HCT116 (cell line): ENCODE measurements around the gene CRK. TPM values are rescaled to one million over a fixed set of nuclear protein-coding genes. Genes with fewer than 3 reads are reported as not detected.

Experiments used
- ATAC-seq: fragments of 200-7000 bp; cut with Tn5 transposase; 2 replicates; pipeline ENCODE4 v1.9.1; 2020; ENCODE audit warnings: mild to moderate bottlenecking, moderate library complexity
- BruUV-seq: library from RNA; stranded (reverse); fragments of 400-500 nt; replicated peaks from 2 replicates; lab custom pipeline; 2021; lab: Mats Ljungman, UMichigan
- CTCF ChIA-PET: fragments of 300-600 bp; sonication (Branson Sonifier 250); formaldehyde crosslinking; loops from one replicate; lab custom pipeline; 2021; ENCODE audit warnings: antibody characterized with exemption; lab: Charles Lee
- POLR2A ChIA-PET: fragments of 300-600, 350-600 bp; sonication (Branson Sonifier 250); formaldehyde crosslinking; loops from one replicate; lab custom pipeline; 2021; ENCODE audit warnings: antibody characterized with exemption; lab: Charles Lee
- RAD21 ChIA-PET, 2 experiments: fragments of 300-600 bp; sonication (Branson Sonifier 250); formaldehyde crosslinking; loops; one replicate each; lab custom pipeline; 2023; ENCODE audit warnings: low total read pairs in 2 of 2; ENCODE audit not compliant: uncharacterized antibody in 2 of 2, unreplicated experiment in 2 of 2, low non-redundant PET in 1 of 2; lab: Charles Lee
- DNase-seq: peaks from one replicate; pipeline ENCODE4 v3.0.0-alpha.2; 2010; ENCODE audit warnings: low read depth, low spot score
- H2AFZ ChIP-seq: fragments of 200-600 bp; shearing (Covaris generic), sonication (generic); 2 replicates; pipeline ENCODE4 v1.6.1; 2017; ENCODE audit warnings: low read depth, mixed run types, mixed read lengths, antibody characterized with exemption, low read length; ENCODE audit not compliant: poor library complexity, severe bottlenecking
- H3K27ac ChIP-seq: 2 replicates; pipeline ENCODE4 v1.5.1; 2012; ENCODE audit warnings: low read depth, low read length
- H3K27me3 ChIP-seq: fragments of 200-600 bp; sonication (generic); 2 replicates; pipeline ENCODE4 v1.6.1; 2016; ENCODE audit warnings: mixed run types, low read length, mixed read lengths; ENCODE audit not compliant: insufficient read depth
- H3K36me3 ChIP-seq, 2 experiments: fragments of 200-500 bp in 1 of 2; fragments of 200-600 bp in 1 of 2; sonication (Bioruptor generic) in 1 of 2; sonication (generic) in 1 of 2; 2 replicates each; pipeline versions ENCODE4 v1.5.1 to v1.6.1; 2014 to 2016; ENCODE audit warnings: low read length in 2 of 2, inconsistent platforms in 1 of 2, mixed read lengths in 1 of 2, mixed run types in 1 of 2; ENCODE audit not compliant: insufficient read depth in 2 of 2, control insufficient read depth in 1 of 2
- H3K4me1 ChIP-seq, 2 experiments: fragments of 200-600 bp in 1 of 2; sonication (generic) in 1 of 2; 2 replicates each; pipeline versions ENCODE4 v1.5.1 to v1.6.1; 2012 to 2017; ENCODE audit warnings: low read length in 2 of 2, inconsistent platforms in 1 of 2, mild to moderate bottlenecking in 1 of 2, mixed read lengths in 1 of 2, mixed run types in 1 of 2, moderate library complexity in 1 of 2; ENCODE audit not compliant: insufficient read depth in 2 of 2, control insufficient read depth in 1 of 2
- H3K4me2 ChIP-seq: fragments of 200-600 bp; sonication (generic); 2 replicates; pipeline ENCODE4 v1.6.1; 2017; ENCODE audit warnings: mixed run types, low read length, mixed read lengths
- H3K4me3 ChIP-seq, 2 experiments: fragments of 200-600 bp in 1 of 2; sonication (generic) in 1 of 2; replicated peaks in 1 of 2; 2 replicates each; pipeline ENCODE4 v1.5.1; 2011 to 2016; ENCODE audit warnings: low read length in 2 of 2, control low read depth in 1 of 2, low read depth in 1 of 2, mild to moderate bottlenecking in 1 of 2, mixed read lengths in 1 of 2, mixed run types in 1 of 2
- H3K79me2 ChIP-seq: fragments of 200-600 bp; sonication (generic); 2 replicates; pipeline ENCODE4 v1.6.1; 2017; ENCODE audit warnings: mild to moderate bottlenecking, mixed run types, low read length, moderate library complexity, mixed read lengths; ENCODE audit not compliant: insufficient read depth
- H3K9ac ChIP-seq: fragments of 200-600 bp; sonication (generic); 2 replicates; pipeline ENCODE4 v1.6.1; 2016; ENCODE audit warnings: low read length, mixed read lengths
- H3K9me2 ChIP-seq: fragments of 200-600 bp; sonication (generic), shearing (Covaris generic); 2 replicates; pipeline ENCODE4 v1.6.1; 2017; ENCODE audit warnings: mixed run types, mild to moderate bottlenecking, moderate library complexity; ENCODE audit not compliant: insufficient read depth
- H3K9me3 ChIP-seq, 2 experiments: fragments of 200-500 bp in 1 of 2; fragments of 200-600 bp in 1 of 2; sonication (Bioruptor generic) in 1 of 2; sonication (generic) in 1 of 2; 2 replicates each; pipeline ENCODE4 v1.6.1; 2014 to 2017; ENCODE audit warnings: low read length in 2 of 2, mixed read lengths in 2 of 2, inconsistent platforms in 1 of 2, low read depth in 1 of 2, mild to moderate bottlenecking in 1 of 2, mixed run types in 1 of 2, moderate library complexity in 1 of 2; ENCODE audit not compliant: control insufficient read depth in 1 of 2, insufficient read depth in 1 of 2
- H4K20me1 ChIP-seq: fragments of 200-600 bp; sonication (generic), shearing (Covaris generic); 2 replicates; pipeline ENCODE4 v1.6.1; 2017; ENCODE audit warnings: mixed run types, mild to moderate bottlenecking, moderate library complexity; ENCODE audit not compliant: insufficient read depth
- CBX3 ChIP-seq: IDR thresholded peaks from 2 replicates; pipeline ENCODE4 v1.6.1; 2012; ENCODE audit warnings: low read depth
- CEBPB ChIP-seq: IDR thresholded peaks from 2 replicates; pipeline ENCODE4 v1.6.1; 2012; ENCODE audit warnings: low read depth
- FOSL1 ChIP-seq: IDR thresholded peaks from 2 replicates; pipeline ENCODE4 v1.6.1; 2012; ENCODE audit warnings: low read depth
- JUND ChIP-seq: IDR thresholded peaks from 2 replicates; pipeline ENCODE4 v1.6.1; 2012
- REST ChIP-seq: IDR thresholded peaks from 2 replicates; pipeline ENCODE4 v1.6.1; 2012; ENCODE audit warnings: low read depth
- SIN3A ChIP-seq: IDR thresholded peaks from 2 replicates; pipeline ENCODE4 v1.6.1; 2012; ENCODE audit warnings: low read depth
- SRF ChIP-seq: IDR thresholded peaks from 2 replicates; pipeline ENCODE4 v1.6.1; 2012; ENCODE audit warnings: low read depth
- YY1 ChIP-seq: IDR thresholded peaks from 2 replicates; pipeline ENCODE4 v1.6.1; 2011; ENCODE audit warnings: low read length, low read depth, moderate library complexity, mild to moderate bottlenecking; ENCODE audit not compliant: insufficient replicate concordance; ENCODE audit errors: extremely low read depth
- intact Hi-C: fragments of 100-400 bp; cut with micrococcal nuclease; formaldehyde crosslinking; loops from 2 replicates; pipeline ENCODE4 v1.10.0; 2022
- total RNA-seq: library from RNA; stranded (reverse); gene quantifications from one replicate; pipeline ENCODE4 v1.2.1, GENCODE V29; 2021; ENCODE audit not compliant: unreplicated experiment
- TF ChIP-seq, protein P1 (sequence below): IDR thresholded peaks from 2 replicates; pipeline ENCODE4 v1.6.1; 2012
- TF ChIP-seq, protein P2 (sequence below), 3 experiments: fragments of 200-600 bp in 1 of 3; sonication (generic) in 1 of 3; IDR thresholded peaks in 2 of 3; conservative IDR thresholded peaks in 1 of 3; 2 replicates each; pipeline ENCODE4 v1.5.1; 2012 to 2017; ENCODE audit warnings: low read depth in 2 of 3, low read length in 2 of 3, antibody characterized with exemption in 1 of 3, borderline replicate concordance in 1 of 3, control low read depth in 1 of 3, mild to moderate bottlenecking in 1 of 3, mixed read lengths in 1 of 3, mixed run types in 1 of 3, moderate library complexity in 1 of 3; ENCODE audit not compliant: insufficient read depth in 1 of 3

The CRK gene
- total RNA-seq, 1 experiment from 2014 or later, result 55.5 TPM

DNA sequence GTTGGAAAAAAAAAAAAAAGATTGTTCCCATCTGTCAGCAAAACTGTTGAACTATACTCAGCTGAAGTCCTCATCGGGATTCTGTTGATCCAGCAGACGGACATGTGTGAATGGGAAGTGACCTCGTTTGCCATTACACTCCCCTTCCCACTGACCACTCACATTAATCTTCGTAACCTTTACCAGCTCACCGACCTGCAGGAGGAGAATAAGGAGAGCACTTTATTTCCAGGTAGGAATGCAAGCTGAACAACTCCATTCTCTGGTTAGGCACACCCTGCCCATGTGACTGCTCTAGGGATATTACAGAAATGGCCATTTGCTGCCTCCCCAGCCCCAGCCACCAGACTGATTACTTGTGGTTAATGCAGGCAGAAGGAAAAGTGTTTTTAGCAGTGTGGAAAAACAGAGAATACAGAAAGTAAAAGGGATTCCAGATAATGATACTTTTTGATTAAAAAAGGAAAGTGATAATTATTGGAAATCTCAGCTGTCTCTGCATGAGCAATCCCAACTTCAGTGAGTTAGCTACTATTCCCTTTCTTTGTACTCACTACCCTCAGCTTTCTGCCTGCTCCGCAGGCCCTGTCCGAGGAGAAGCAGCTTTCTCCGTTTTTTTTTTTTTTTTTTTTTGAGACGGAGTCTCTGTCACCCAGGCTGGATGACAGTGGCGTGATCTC, 32.4 kb downstream of the CRK start:
- Histone ChIP-seq H2AFZ (no peak overlapping the region), H3K79me2 (peaks cover 74% of the 10 kb centered on the region), H3K4me1 (peaks cover 0 to 18% of the 10 kb centered on the region in 2 experiments; a peak in 3 of 4 replicates), H3K36me3 (peaks cover 22 to 39% of the 10 kb centered on the region in 2 experiments), H3K27ac (no peak overlapping the region), H4K20me1 (no peaks in the 10 kb centered on the region; the same call in 1 of the 2 replicates), H3K27me3 (no peaks in the 10 kb centered on the region), H3K9me2 (no peaks in the 10 kb centered on the region), H3K4me2 (peak overlapping the region; percentile 6), H3K9me3 (no peaks in the 10 kb centered on the region), H3K9ac (peak overlapping the region; percentile 12; the same call in 1 of the 2 replicates), H3K4me3 (no peak overlapping the region)
- ATAC-seq (no peak), DNase-seq (no peak)
- intact Hi-C loops, result no loop called here
- ChIA-PET POLR2A (no interaction called here), CTCF (no interaction called here), RAD21 (no interaction called here)
- TF ChIP-seq JUND (no peak), YY1 (no peak), CEBPB (no peak), CBX3 (no peak), REST (no peak), SRF (no peak), FOSL1 (no peak), SIN3A (no peak)
- TF ChIP-seq, protein P1, sequence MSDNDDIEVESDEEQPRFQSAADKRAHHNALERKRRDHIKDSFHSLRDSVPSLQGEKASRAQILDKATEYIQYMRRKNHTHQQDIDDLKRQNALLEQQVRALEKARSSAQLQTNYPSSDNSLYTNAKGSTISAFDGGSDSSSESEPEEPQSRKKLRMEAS, result no peak
- TF ChIP-seq, protein P2, sequence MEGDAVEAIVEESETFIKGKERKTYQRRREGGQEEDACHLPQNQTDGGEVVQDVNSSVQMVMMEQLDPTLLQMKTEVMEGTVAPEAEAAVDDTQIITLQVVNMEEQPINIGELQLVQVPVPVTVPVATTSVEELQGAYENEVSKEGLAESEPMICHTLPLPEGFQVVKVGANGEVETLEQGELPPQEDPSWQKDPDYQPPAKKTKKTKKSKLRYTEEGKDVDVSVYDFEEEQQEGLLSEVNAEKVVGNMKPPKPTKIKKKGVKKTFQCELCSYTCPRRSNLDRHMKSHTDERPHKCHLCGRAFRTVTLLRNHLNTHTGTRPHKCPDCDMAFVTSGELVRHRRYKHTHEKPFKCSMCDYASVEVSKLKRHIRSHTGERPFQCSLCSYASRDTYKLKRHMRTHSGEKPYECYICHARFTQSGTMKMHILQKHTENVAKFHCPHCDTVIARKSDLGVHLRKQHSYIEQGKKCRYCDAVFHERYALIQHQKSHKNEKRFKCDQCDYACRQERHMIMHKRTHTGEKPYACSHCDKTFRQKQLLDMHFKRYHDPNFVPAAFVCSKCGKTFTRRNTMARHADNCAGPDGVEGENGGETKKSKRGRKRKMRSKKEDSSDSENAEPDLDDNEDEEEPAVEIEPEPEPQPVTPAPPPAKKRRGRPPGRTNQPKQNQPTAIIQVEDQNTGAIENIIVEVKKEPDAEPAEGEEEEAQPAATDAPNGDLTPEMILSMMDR (IDR thresholded peaks at IDR 0.05 in 2 of 3, conservative IDR thresholded peaks at IDR 0.05 in 1 of 3; ENCODE audit: borderline replicate concordance in 1 of 3, insufficient read depth in 1 of 3, low read depth in 2 of 3, low read length in 2 of 3), result no peak
- BruUV-seq, result no TSS peak
